ENCODE measurements around the gene RABEP1.

Gene RABEP1

GRCh38 chr17:5365831-5366230, 83.7 kb downstream of the RABEP1 start:
- DNase-seq, result no peak

GRCh38 chr17:5370411-5370810, 88.3 kb downstream of the RABEP1 start:
- no peak for DNase-seq

- DNase-seq, result no peak
Measured at GRCh38 chr17:5373112-5373511, 91.0 kb downstream of the RABEP1 start.

GRCh38 chr17:5378566-5379207, 96.6 kb downstream of the RABEP1 start:
- no peak for DNase-seq

GRCh38 chr17:5379351-5380107, 97.4 kb downstream of the RABEP1 start:
- DNase-seq, result no peak

GRCh38 chr17:5380491-5381135, 98.5 kb downstream of the RABEP1 start:
- DNase-seq, result no peak

GRCh38 chr17:5381542-5381941, 99.5 kb downstream of the RABEP1 start:
- DNase-seq, result no peak

- no peak for DNase-seq
Measured at GRCh38 chr17:5391678-5392077, 109.6 kb downstream of the RABEP1 start.

- DNase-seq, result no peak
Measured at GRCh38 chr17:5396612-5397011, 114.5 kb downstream of the RABEP1 start.

GRCh38 chr17:5399767-5400166, 117.7 kb downstream of the RABEP1 start:
- no peak for DNase-seq

- DNase-seq, result no peak
Measured at GRCh38 chr17:5405400-5405799, 123.3 kb downstream of the RABEP1 start.

GRCh38 chr17:5408186-5408585, 126.1 kb downstream of the RABEP1 start:
- DNase-seq, result no peak

- no peak for DNase-seq
Measured at GRCh38 chr17:5410594-5411272, 128.6 kb downstream of the RABEP1 start.

- no peak for DNase-seq
Measured at GRCh38 chr17:5413682-5414081, 131.6 kb downstream of the RABEP1 start.

GRCh38 chr17:5416901-5417300, 134.8 kb downstream of the RABEP1 start:
- no peak for DNase-seq

GRCh38 chr17:5418858-5419355, 136.8 kb downstream of the RABEP1 start:
- peak; percentile 3 for DNase-seq

GRCh38 chr17:5419356-5419958, 137.4 kb downstream of the RABEP1 start, which contains the start of gene NUP88:
Gene NUP88, minus strand, starts transcription at chr17:5419662. Its CDS starts 12 bp downstream, at chr17:5419650.
- peak; percentile 66 for DNase-seq

GRCh38 chr17:5419959-5420653, 138.0 kb downstream of the RABEP1 start, which contains the start of gene RPAIN:
Gene RPAIN, plus strand, starts transcription at chr17:5420182. Its CDS starts 29 bp downstream, at chr17:5420211.
- DNase-seq, result peak; percentile 61

GRCh38 chr17:5422505-5422904, 140.4 kb downstream of the RABEP1 start:
- no peak for DNase-seq

- no peak for DNase-seq
Measured at GRCh38 chr17:5424909-5425308, 142.8 kb downstream of the RABEP1 start.

- no peak for DNase-seq
Measured at GRCh38 chr17:5425826-5426225, 143.7 kb downstream of the RABEP1 start.
